GM19025 (cell line): ENCODE results near the gene CBX3.
"Not testable (repeated sequence)": the region's sequence is repeated elsewhere in the genome, so short reads cannot be mapped to it uniquely, and the experiment has no call there.

Source experiments
- ATAC-seq: cut with Tn5 transposase; IDR thresholded peaks from one replicate; pipeline ENCODE4 v1.9.1; 2021; ENCODE audit warnings: mild to moderate bottlenecking, low read depth, moderate library complexity; ENCODE audit not compliant: unreplicated experiment

CBX3 gene

DNA sequence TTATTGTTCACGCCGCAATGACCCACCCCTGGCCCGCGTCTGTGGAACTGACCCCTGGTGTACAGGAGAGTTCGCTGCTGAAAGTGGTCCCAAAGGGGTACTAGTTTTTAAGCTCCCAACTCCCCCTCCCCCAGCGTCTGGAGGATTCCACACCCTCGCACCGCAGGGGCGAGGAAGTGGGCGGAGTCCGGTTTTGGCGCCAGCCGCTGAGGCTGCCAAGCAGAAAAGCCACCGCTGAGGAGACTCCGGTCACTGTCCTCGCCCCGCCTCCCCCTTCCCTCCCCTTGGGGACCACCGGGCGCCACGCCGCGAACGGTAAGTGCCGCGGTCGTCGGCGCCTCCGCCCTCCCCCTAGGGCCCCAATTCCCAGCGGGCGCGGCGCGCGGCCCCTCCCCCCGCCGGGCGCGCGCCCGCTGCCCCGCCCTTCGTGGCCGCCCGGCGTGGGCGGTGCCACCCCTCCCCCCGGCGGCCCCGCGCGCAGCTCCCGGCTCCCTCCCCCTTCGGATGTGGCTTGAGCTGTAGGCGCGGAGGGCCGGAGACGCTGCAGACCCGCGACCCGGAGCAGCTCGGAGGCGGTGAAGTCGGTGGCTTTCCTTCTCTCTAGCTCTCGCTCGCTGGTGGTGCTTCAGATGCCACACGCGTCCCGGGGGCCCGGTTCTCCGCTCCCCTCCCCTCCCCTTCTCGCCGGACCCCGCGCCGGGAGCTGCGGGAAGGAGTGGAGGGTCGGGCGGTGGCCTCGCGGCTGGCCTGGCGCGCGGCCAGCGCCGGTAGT, at the start of gene CBX3:
Gene CBX3 (plus strand): TSS at position 499 of the 772 bp plus-strand sequence. CDS start 1,254 bp downstream, outside the sequence.
- ATAC-seq: peak; percentile 42

DNA sequence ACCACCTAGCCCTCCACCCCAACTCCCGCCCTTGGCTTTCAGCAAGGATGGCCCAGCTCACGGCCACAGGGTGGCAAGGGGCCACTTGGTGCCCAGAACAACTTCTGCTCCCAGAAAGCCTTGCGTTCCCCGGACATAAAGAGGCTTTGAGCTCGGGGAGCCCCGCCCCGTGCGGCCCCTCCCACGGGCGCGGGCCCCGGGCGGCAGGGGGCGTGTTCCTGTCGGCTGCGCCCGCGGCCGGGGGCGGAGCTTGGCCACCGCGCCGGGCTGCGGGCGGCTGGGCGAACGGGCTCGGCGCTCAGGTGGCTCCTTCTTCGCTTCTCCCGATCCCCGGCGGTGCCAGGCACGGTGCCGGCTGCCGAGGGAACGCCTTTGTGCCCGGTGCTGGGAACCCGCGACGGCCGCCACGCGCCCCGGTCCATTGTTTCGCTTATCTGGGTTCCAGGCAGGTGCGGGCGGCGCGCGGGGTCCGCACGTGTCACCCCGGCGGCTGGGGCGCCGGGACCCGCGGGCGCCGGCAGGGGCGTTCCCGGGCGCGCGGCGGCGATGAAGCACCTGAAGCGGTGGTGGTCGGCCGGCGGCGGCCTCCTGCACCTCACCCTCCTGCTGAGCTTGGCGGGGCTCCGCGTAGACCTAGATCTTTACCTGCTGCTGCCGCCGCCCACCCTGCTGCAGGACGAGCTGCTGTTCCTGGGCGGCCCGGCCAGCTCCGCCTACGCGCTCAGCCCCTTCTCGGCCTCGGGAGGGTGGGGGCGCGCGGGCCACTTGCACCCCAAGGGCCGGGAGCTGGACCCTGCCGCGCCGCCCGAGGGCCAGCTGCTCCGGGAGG, 49.4 kb upstream of the CBX3 start, which contains the start of gene NFE2L3:
Gene NFE2L3 (plus strand): TSS at position 246 of the 829 bp plus-strand sequence. CDS start 301 bp downstream, at position 547.
- ATAC-seq: peak; percentile 69

DNA sequence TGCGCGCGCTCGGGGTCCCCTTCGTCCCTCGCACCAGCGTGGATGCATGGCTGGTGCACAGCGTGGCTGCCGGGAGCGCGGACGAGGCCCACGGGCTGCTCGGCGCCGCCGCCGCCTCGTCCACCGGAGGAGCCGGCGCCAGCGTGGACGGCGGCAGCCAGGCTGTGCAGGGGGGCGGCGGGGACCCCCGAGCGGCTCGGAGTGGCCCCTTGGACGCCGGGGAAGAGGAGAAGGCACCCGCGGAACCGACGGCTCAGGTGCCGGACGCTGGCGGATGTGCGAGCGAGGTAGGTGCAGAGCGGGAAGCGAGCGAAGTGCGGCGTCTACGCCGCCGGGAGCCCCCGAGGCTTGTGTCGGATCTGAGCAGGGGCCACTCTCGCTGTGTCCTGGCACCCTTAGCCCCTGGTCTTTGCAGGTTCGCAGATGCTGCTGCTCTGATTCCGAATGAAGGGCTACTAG, 48.7 kb upstream of the CBX3 start:
- peak; percentile 19 for ATAC-seq

DNA sequence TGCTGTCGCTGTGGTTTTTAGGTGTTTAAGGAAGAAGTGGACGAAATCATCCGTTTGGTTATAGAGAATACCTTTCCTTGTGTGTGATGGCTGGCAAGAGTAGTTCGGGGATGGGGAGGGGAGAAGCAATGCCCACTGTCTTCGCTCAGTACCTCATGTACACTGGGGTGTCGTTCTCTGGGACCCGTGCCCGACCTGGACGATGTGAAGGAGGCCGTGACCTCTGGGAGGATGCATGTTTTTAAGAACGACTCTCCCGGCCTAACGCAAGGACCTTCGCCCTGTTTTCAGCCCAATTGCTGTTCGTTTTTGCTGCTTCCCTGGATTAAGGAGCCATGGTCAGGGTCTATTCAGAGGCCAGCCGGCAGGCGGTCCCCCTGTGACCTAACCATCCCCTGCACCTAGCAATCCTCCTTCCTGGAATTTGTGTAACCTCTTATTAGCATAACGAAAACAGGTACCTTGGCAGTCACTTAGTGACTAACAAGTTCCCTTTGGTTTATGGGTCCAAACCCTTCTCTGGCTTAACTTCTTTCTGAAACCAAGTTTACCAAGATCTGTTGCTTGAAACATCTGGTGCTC, 48.2 kb upstream of the CBX3 start:
- no peak for ATAC-seq

DNA sequence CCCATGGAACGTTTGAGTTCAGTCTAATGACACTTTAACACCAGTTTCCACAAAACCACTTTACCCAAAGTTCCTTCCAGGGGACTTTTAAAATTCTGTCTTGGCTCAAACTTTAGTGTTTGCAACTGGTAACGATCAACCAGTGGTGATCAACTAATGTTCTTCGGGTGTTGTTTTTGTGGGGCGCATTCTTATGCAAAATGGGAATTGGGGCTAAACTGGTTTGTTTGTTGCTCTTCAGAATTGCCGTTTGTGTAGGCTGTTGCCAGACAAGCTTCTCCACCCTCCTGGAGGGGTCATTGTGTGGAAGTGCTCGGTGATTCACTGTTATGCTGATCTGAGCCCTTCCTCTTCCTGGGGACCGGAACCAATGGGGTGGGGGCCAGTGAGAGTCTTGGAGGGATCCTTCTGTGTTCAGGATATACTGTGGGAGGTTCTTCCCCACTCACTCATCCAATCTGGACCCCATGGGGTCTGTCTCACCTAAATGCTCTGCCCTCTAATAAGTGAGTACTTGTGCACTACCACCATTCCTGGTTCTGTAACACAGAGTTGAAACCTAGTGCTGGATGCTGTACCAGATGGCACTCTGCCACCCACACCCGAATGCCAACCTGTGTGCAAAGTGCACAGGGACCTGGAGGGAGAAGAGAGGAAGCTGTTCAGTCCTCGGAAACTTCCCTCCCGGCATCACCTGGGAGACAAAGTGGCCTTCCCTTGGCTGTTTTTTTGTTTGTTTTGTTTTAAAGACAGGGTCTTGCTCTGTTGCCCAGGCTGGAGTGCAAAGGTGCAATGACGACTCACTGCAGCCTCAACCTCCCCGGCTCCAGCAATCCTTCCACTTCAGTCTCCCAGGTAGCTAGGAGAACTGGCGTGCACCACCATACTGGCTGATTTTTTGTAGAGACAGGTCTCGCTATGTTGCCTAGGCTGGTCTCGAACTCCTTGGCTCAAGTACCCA, 47.4 kb upstream of the CBX3 start:
- no peak for ATAC-seq

DNA sequence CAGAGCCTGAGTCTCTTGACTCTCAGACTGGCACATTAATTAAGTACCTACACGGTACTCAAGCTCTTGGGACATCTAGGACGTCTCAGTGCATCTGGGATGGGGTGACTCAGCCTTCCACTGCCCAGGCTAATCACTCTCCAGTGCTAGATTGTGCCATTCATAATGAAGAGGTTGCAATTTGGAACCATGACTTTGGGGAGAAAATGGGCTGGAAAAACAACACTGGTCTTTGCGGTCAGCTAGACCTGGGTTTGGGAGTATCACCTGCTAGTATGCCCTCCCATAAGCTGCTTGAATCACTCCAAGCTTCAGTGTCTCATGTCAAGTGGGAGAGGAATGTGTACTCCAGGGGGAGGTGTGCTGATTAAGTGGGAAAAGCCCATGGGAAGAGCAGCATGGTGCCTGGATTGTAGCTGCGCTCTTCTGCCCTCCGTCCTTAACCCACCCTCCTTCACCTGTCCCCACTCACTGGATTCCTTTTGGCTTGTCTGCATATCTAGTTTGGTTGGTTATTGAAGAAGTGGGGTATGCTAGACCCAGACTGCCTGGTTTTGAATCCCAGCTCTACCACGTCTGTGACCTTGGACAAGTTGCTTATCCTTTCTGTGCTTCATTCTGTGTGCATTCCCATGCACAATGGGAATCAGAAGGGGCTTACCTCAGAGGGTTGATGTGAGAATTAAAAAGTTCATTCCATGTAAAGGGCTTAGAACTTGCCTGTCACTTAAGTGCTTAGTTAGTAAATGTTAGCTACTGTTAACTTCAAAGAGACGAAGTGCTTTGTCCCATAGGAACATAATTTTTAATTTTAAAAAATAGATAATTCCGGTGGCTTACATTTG, 45.8 kb upstream of the CBX3 start:
- ATAC-seq: no peak

DNA sequence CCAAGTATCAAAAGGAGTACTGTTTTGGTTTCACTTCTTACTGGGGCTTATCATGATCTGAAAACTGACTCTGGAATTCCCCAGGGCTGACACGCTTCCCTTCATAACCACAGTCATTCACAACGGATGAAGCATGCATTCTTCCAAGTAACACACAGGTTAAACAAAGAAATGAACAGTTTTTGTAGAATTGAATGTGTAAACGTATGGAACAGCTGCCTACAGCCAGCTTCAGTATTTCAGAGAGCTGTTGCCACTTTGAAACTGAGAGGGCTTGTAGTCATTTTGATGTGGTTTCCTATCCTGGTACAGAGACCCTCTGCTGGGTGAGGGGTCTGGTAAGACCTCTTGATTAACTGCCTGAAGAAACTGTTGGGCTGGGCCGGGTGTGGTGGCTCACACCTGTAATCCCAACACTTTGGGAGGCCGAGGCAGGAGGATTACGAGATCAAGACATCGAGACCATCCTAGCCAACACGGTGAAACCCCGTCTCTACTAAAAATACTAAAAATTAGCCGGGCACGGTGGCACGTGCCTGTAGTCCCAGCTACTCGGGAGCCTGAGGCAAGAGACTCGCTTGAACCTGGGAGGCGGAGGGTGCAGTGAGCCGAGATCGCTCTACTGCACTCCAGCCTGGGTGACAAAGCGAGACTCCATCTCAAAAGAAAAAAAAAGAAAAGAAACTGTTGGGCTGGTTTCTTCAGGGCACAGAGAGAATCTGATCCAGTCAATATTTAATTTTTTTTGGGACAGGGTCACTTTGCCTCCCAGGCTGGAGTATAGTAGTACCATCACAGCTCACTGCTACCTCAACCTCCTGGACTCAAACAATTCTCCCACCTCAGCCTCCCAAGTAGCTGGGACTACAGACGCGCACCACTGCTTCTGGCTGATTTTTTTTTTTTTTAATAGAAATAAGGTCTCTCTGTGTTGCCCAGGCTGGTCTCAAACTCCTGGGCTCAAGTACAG, 44.8 kb upstream of the CBX3 start:
- no peak for ATAC-seq

DNA sequence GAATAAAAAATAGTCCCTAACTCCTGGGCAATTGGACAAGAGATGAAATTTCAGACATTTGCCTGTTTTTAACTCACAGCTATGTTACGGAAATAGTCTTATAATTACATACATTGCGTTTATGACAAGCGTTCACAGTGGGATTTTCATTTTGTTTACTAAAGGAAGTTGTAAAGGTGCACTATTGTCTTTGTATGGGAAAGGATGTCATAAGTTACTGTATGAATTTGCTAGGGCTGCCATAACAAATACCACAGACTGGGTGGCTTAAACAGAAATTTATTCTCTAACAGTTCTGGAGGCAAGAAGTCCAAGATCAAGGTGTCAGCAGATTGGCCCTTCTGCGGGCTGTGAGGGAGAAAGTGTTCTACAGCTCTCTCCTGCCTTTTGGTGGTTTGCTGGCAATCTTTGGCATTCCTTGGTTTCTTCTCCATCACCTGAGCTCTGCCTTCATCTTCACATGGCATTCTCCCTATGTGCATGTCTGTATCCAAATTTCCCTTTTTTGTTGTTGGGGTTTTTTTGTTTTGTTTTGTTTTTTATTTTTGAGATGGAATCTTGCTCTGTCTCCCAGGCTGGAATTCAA, 43.9 kb upstream of the CBX3 start:
- no peak for ATAC-seq

DNA sequence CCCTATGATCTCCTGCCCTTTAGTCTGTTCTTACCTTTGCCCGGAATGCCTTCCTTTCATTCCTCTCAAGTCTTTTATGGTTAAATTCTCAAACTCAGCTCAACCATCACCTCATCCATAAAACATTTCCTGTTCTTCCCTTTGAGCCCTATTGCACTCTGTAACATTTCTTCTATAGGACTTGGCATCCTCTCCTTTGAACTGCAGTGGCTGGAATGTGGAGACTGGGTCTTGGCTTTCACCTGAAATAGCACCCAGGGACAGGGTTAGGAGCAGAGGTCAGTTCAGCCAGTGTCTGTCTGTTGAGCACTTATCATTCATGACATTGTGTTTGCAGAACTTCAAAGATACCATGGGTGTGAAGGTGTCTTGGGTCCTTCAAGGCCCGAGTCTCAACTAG, 42.3 kb upstream of the CBX3 start:
- ATAC-seq: no peak

DNA sequence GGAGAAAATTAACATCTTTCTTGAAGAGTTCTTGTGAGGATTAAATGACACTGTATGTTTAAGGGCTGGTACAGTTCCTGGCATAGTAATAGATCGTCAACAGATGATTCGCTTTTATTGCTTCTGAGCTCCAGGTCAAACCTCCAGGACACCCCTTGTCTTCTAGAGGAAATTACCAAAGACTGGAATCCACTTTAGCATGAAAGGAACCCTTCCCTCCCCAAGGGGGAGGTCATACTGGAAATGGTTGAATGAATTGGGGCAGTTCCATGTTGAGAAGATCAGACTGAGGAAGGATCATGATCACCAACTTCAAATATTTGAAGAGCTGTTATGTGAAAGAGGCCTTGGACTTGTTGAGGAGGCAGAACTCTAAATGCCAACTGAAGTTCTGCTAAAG, 40.6 kb upstream of the CBX3 start:
- ATAC-seq: no peak

DNA sequence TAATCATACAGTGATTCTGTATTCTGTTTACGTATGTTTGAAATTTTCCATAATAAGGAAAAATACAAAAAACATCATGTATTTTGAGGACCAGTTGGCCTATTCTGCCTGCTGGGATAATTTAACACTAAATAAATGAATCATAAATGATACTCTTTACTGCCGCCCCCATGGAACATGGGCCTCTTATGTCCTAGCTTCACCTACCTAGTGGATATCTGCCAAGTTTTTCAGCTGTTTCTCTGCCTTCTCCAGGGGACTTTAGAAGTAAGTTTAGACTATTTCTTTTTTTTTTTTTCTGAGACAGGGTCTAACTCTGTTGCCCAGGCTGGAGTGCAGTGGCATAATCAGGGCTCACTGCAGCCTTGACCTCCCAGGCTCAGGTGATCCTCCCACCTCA, 39.1 kb upstream of the CBX3 start:
- no peak for ATAC-seq

DNA sequence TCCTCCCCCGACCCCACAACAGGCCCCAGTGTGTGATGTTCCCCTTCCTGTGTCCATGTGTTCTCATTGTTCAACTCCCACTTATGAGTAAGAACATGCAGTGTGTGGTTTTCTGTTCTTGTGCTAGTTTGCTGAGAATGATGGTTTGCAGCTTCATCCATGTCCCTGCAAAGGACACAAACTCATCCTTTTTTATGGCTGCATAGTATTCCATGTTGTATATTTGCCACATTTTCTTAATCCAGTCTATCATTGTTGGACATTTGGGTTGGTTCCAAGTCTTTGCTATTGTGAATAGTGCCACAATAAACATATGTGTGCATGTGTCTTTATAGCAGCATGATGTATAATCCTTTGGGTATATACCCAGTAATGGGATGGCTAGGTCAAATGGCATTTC, 37.7 kb upstream of the CBX3 start:
- ATAC-seq: not testable (repeated sequence)

DNA sequence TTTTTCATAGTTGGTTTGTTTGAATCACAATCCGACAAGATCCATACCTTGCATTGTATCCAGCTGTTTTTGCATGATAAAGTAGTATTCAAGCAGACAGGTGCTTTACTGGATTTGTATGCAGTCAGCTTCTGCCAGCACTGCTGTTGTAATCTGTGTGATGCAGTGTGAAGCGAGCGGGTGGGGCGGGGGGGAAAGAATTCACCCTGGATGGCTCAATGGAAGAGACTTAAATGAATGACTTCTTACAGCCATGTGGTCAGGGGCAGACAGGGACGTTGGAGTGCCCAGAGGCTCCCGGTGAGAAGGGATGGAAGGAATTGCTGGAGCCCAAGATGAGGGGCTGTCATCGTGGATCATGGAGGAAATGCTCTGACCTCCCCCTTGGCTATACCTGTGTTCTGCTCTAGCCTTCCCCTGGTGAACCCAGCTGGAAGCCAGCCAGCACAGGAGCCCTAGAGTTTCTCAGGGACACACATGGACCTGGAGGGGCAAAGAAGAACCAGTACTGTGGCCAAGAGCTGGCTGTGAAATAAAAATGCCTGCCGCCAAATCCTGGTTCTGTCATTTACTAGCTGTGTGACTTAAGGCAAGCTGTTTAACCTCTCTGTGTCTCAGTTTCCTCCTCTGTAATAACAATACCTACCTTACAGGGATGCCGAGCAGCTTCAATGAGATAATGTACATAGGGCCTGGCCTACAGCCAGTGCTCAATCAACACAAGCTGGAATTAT, 35.4 kb upstream of the CBX3 start:
- ATAC-seq: no peak

DNA sequence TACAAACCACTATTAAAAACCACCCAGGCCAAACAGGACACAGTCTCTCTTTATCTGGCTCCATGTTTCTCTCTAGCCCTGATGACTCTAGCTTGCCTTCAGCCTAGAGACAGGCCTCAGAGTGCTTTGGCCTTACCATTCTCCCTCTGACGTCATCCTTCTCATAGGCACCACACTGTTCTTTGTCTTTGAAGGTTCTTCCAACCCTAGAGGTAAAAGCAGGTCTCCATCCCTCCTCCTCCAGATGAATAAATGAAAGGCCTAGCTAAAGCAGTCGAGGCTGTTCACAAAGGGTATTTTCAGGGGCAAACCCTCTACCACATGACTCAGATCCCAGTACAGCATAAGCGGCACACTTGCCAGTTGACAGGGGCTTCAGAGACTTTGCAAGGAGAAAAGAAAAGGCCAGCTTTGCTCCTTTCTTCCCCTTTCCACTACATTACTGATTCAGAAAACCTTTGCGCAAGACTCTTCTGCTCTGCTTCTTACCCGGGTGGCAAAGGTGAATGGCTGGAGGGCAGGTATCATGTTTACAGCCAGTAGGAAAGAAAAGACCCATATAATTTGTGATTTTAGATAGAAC, 34.8 kb upstream of the CBX3 start:
- ATAC-seq: peak; percentile 33

DNA sequence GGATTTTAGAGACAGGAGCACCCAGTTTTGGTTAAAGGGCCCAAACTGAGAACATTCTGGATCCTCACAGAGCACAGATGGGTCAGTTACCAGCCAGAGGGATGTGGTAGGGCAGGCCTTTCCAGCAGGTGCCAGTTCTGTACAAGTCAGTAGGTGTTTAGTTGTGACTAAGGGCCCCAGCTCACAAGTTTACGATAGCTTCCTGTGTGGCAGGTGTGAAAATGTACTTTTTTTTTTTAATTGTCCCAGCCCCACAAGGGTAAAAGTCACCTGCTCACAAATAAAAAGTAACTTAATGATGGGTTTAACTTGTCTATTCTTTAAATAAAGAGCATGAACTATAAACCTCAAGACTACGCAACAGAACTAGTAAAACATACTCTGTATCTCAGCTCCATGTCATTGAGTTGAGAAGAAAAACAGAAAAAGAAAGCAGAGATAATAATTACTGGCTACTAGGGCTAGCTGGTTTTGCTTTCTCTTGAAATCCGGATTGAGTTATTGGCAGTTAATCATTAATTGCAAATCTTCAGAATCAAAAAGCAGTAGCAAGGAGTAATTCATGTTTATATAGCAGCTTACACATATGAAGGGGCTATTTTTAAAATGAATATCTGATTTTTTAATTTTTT, 34.1 kb upstream of the CBX3 start:
- peak; percentile 79 for ATAC-seq

DNA sequence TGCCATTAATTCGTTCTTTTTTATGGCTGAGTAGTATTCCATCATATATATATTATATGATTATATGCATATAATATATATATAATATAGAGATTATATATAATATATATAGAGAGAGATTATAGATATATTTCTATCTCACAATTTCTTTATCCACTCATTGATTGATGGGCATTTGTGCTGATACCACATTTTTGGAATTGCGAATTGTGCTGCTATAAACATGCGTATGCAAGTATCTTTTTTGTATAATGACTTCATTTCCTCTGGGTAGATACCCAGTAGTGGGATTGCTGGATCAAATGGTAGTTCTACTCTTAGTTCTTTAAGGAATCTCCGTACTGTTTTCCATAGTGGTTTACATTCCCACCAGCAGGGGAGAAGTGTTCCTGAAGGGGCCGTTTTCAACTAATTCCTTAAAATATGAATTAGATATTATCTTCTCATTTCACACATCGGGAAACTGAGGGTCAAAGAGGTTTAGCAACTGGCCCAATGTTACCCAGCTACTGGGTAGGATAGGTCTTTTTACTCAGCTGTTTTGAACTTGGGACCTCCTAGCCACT, 33.0 kb upstream of the CBX3 start:
- ATAC-seq: no peak
